Stimulated activated CD8-positive, alpha-beta memory T cell treated with anti-CD3 and anti-CD28 coated beads, Interleukin-4, amount 100 ng/mL, for 24 hours (primary cell): ENCODE results near the gene TMEM129.
A peak's percentile ranks its signal among the peaks of the same experiment; 100 is the strongest.

Experiments
- DNase-seq: peaks from one replicate; pipeline ENCODE4 v3.0.0-alpha.2; 2020; ENCODE audit warnings: low read depth

Gene TMEM129, protein sequence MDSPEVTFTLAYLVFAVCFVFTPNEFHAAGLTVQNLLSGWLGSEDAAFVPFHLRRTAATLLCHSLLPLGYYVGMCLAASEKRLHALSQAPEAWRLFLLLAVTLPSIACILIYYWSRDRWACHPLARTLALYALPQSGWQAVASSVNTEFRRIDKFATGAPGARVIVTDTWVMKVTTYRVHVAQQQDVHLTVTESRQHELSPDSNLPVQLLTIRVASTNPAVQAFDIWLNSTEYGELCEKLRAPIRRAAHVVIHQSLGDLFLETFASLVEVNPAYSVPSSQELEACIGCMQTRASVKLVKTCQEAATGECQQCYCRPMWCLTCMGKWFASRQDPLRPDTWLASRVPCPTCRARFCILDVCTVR

DNA sequence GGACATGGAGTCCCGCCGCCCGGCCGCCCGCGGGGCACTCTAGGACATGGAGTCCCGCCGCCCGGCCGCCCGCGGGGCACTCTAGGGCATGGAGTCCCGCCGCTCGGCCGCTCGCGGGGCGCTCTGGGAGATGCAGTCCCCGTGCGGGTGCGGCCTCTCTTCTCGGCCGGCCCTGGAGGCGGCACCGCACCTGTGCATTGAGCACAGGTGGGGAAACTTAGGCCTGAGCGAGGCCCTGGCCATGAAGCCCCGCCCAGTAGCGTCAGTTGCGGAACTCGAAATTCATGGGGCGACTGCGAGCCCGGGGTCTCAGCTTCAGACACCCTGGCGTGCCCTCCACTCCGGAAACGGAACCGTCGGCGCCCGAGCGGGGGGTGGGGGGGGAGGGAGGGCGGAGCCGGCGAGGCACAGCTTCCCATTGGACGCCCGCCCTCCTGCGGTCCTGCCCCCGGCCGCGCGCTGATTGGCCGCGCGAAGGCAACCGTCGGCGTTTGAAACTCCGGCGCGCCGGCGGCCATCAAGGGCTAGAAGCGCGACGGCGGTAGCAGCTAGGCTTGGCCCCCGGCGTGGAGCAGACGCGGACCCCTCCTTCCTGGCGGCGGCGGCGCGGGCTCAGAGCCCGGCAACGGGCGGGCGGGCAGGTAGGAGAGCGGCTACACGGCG lies at the start of gene TMEM129, which contains the start of gene TACC3:
TMEM129 (minus strand) TSS at position 321 of the 663 bp plus-strand sequence. CDS start 486 bp downstream, outside the sequence.
TACC3 (plus strand) TSS at position 519 of the 663 bp plus-strand sequence. CDS start 1,901 bp downstream, outside the sequence.
- DNase-seq, result peak; percentile 88

DNA sequence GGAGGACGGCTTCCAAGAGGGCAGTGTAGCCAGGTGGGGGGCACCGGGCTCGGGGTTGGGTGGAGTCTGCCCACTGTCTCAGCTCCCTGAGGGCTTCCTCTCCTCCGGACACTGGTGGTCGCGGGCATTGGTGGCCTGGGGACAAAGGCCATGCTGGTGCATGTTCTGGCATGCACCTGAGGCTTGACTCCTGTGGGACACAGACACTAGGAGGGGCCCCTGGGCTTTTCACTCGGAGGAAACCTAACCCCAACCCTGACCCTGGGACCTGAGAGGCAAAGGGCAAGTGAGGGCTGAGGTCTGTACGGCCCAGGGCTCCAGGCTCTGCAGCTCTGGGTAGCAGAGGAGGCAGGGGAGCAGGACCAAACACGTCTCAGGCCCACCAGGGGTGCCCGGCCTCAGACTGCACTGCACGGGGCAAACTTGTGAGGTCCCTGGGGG lies 49.7 kb upstream of the TMEM129 start:
- no peak for DNase-seq

DNA sequence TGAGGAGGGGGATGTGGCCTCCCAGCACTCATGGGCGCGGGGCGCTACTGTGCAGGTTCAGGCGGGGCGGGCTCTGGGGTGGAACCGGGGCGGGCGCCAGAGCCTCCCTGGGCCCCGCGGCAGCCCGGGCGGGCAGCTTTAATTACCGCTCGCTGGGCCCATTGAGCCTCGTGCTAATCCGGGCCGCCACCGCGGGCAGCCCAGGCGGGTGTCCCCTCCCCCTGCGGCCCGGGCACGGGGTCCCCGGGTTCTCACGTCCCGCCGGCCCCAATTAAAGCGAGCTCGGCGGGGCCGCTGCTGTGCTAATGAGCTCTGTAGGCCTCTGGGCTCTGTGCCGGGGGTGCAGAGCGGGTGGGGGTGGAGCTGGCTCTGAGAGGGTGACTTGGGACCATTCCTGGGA lies 49.1 kb upstream of the TMEM129 start:
- no peak for DNase-seq

DNA sequence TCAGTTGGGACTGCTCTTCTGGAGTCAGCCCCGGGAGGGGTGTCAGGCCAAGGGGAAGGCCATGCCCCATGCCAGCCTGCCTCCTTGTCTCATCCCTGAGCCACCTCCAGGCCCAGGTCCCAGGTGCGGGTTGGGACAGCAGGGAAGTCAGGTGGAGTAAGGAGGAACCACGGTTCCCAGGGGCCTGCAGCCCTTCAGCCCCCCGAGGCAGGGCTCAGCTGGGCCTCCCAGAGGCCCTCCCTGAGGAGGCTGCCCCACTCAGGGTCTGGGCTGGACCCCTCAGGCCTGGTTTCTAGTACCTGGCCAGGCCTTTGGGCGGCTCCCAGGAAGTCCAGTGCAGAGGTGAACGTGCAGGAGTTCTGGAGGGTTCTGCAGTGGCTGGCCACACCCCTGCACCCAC lies 48.6 kb upstream of the TMEM129 start:
- DNase-seq, result no peak

DNA sequence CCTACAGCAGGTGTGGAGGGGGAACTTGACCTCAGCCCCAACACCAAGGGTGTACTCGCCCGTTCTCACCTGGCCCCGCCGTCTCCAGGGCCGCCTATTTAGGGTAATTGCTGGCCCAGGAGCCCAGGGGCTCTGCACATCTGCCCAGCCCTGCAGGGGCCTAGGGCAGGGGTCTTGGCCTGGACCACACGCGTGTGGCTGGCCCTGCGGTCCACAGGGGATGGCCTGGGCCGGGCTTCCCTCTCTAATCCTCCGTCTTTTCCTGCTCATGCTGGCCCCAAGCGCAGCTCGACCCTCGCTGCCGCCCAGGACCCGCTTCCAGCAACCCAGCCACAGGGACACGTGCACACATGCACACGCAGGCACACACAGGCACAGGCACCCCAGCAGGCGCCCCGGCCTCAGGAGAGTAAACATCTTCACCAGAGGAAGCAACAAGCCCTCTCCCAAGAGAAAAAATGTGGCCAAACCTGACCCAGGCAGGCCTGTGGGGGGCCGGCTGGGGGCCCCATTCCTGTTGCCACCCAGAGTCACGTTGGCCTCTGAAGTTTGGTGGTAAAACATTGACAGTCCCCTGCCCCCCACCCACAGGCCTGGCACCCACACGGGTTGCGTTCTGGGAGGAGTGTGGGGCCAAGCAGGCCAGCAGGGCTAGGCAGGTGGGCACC lies 47.4 kb upstream of the TMEM129 start:
- no peak for DNase-seq

DNA sequence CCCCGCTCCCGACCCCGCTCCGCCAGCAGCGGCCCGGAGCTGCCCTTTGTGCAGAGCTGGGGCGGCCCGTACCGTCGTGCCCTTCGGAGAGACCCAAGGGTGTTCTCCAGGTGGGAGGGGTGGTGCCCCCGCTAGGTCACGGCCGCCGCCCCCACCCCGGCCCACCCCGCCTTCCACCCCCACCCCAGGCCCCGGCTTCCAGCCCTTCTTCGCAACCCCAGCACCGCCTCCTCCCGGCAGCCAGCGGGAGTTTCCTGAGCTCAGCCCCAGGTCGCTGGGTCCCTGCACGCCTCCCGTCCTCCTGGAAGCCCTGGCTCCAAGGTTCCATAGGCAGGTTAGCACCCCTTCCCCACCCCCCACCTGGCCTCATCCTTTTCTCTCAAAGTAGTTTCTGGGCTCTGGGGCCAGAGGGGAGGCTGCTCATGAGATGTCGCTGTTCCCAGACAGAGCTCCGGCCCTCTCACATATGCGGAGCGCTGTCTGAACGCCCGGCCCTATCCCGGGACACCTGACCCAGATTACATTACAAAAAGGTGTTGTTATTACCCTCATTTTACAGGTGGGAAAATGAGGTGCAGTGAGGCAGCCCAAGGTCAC lies 46.7 kb upstream of the TMEM129 start:
- no peak for DNase-seq

DNA sequence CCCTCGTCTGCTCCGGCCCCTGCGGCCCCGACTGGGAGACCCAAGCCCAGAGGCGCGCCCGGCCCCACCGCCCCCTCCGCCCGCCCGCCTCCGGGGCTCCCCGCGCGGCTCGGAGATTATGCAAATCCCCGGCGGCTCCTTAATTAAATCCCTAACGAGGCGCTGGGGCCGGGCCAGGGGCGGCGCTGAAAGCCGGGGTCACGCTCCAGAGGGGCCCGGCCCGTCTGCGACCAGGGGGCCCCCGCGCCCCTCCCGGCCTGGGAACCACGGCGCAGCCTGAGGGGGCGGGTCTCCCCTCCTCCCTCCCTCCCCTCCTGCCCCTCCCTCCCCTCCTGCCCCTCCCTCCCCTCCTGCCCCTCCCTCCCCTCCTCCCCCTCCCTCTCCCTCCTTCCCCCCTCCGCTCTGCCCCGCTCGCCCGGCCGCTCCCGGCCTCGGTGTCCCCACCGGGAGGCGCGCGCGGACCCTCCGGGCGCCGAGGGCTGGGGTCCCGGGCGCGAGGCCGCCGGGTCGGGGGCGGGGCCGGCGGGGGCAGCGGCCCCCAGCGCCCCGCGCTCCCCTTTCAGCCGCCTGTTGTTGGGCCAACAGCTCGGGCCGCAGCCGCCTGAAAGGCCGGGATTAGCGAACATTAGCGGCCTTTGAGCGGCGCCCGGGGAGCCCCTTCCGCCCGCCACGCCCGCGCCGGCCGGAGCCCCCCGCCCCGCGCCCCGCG lies 46.1 kb upstream of the TMEM129 start:
- no peak for DNase-seq

DNA sequence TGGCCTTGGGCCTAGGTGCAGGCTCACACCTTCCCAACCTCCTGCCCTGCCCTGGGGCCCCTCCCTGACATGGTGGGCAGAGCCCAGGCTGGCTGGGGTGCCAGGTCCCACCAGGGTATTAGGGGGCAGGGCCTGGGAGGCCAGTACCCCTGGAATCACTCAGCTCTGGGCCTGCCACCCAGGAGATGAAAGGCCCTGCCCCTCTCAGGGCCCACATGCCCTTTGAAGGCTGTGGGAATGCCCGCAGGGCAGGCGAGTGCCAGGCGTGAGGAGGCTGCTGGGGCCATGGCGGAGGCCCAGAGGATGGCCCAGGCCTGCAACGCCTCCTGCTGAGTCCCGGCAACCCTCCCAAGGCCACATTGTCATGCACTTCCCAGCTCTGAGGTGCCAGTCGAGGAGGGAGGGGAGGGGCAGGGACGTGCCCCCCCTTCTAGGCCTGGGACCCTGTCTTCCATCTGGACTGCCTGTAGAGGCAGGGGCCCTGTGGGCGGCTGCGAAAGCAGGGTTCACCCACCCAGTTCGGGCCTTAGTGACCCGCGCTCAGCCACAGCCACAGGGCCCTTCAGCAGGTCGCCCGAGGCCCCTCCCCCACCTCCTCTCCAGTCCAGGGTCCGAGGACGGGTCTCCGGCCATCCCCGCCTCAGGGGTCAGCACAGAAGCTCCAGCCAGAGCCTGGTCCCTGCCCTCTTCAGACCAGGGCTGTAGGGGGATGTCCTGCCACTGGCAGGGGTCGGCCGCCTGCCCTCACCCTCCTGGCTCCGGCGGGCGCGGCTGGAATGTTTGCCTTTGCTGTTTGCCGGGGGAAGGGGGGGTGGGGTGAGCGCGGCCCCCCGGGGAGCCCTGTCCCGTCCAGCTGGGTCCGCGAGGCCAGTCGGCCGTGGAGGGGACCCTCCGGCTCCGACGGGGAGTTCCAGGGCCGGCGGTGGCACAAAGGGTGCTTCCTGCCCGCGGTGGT lies 45.3 kb upstream of the TMEM129 start:
- DNase-seq, result no peak

DNA sequence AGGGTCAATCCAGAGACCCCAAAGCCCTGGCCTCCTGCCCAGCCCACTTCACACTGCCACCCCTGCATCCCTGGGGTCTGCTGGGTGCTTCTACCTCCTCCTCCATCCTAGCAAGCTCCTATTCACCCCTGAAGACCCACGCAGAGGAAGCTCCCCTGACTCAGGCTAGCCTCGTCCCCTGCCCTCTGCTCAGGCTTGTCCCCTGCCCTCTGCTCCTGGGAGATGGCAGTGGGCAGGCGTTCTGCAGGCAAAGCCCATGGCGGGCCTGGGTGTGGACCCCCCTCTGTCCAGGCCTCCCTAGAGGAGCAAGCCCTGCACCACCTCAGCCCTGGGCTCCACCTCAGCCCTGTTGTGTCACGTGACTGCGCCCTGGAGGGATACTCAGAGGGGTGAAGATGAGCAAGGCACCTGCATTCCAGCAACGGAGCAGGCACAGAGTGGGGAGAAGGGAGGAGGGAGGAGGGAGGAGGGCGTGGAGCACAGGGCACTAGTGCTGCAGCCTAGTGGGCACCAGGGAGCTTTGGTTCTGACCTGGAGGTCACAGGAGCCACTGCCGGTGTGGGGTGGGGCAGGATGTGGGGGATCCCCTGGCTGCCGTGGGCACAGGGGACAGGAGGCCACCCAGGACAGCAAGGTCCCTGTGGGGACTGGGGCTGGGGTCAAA lies 44.4 kb upstream of the TMEM129 start:
- DNase-seq, result no peak

DNA sequence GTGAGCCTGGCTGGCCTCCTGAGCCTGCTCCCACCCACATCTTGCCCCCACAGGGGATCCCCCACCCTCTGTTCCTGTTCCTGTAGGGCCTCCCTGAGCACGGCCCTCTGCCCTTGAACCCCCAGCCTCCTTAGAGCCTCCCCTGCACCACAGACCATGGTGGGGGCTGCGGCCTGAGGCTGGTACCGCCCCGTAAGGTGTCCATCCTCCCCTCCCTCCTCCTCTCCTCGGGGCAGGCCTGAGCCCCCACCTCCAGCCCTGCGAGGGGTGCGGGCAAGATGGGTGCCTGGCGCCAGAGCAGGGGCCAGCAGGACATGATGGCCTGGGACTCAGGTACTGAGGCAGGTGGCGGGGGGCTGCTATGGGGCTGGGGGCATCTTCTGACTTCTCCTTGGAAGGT lies 43.5 kb upstream of the TMEM129 start:
- DNase-seq, result no peak

DNA sequence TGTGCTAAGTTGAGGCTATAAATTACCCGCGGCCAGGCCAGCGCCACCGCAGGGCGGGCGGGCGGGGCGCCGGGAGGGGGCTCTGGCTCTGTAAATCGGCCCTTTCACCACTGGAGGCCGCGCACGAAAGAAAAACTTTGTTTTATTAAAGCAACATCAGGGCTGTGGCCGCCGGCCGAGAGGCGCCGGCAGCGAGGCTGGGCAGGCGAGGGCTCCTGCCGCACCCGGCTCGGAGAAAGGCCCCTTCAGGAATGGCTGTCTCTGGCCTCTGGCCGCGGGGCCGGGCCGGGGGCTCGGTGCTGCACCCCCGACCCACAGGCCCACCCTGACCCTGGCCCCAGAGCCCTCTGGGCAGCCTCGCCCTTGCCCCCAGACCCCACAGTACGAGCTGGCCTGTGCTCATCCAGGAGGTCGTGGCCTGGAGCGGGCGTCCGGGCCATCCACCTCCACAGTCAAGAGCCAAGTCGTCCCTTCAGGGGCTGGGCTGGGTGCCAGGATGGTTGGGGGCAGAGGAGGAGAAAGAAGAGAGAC lies 42.5 kb upstream of the TMEM129 start:
- DNase-seq, result no peak

DNA sequence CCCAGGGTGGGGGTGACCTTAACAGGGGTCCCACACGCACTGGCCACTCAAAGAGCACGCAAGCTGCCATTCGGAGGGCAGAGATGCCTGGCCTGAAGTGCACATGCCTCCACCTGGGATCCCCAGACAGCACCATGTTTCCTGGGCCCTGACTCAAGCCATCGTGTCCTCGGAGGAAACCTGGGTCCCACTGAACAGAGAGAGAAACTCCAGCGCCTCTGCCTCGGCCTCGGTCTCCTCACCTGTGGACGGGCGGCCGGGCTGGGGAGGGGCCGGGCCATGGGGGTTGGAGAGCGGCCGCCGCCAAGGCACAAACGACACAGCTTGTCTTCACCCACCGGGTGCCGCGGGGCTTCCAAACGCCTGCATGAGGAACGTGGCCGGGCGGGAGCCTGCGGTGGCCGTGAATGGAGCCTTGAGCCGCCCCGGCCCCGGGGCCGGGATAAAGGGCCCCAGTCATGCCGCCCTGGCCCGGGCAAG lies 42.0 kb upstream of the TMEM129 start:
- no peak for DNase-seq

DNA sequence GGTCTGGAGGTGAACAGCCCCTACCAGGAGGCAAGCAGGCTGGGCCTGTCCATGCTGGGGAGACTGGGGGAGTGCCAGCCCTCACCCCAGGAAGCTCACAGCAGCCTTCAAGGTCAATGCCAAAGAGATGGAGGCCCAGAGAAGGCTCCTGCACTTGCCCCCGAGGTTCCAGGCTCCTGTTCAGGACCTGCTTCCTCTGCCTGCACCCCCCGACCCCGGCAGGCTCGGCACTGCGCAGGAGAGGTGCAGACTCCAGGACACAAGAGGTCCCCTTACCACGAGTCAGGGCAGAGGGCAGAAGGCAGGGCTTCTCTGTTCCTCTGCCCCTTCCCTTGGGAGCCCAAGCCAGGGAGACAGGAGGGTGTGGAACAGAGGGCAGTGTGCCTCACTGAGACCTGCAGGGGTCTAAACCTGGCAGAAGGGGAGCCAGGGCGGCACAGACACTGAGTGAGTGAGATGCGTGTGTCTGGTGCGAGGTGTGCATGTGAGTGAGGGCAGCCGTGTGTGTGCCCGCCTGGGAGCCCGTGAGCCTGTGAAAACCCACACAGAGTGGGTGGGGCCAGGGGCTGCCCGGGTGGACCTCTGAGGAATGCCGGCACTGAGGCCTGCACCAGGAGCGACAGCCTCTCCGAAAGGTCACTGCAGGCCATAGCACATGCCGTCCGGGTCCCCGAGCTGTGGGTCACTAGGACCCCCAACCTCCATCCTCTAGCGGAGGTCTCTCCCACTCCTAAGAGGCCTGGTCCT lies 41.3 kb upstream of the TMEM129 start:
- no peak for DNase-seq

DNA sequence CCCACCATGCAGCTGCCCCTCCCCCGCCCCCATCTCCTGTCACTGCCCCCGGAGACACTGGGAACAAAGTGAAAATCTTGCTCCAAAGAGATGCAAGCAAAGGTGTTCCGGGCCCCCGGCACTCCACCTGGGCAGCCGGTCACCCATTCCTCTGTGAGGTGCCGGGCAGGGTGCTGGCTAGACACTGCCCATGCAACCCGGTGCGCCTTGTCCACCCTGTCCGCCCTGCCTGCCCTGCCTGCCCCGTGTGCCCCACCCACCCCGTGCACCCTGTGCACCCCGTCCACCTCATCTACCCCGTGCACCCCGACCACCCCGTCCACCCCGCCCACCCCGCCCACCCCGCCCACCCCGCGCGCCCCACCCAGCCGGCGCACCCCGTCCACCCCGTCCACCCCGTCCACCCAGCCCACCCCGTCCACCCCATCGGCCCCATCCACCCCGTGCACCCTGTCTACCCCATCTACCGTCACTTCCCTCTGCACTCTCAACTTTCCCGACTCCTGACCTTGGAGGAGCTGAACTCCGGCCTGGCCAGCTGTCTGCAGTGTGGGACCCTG lies 40.1 kb upstream of the TMEM129 start:
- DNase-seq, result no peak

DNA sequence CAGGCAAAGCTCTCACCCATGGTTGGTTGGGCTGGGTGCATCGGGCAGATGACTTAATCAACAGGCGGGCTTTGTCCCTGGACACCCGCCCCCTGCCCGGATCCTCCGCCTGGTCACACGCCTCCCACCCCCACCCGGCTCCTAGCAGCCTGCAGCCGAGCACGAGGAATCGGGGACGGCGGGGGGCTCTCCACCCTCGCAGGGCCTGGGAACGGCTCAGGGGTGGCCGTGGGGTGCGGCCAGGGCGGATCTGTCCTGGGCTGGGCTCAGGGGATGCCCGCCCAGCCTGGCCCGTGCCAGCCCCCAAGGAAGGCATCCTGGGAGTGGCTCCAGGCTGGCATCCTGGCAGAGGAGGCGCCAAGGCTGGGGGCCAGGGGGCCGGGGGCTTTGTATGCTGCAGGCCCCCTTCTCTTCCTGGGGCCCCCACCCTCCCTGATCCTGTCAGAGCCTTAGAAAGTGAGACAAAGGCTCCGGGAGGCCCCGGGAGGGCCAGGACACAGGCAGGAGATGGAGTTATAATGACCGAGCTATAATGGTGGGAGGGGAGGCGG lies 39.5 kb upstream of the TMEM129 start:
- DNase-seq, result no peak

DNA sequence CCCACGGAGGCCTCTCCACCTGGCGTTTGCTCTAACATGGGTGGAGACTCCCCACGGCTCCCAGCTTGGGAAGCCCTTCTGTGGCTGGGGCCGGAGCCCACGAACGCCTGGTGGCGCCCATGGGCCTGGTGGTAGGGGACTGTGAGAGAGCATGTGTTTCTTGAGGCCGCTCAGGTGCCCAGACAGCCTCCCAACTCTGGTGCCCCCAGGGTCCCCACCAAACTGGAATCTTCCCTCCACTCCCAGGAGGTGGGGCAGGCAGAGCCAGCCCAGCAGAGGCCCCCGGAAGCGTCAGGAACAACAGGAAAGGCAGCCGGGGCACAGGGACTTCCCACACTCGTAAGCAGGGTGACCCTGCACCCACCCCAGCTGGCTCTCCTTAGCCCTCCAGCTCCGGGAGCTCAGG lies 38.7 kb upstream of the TMEM129 start:
- DNase-seq, result no peak

DNA sequence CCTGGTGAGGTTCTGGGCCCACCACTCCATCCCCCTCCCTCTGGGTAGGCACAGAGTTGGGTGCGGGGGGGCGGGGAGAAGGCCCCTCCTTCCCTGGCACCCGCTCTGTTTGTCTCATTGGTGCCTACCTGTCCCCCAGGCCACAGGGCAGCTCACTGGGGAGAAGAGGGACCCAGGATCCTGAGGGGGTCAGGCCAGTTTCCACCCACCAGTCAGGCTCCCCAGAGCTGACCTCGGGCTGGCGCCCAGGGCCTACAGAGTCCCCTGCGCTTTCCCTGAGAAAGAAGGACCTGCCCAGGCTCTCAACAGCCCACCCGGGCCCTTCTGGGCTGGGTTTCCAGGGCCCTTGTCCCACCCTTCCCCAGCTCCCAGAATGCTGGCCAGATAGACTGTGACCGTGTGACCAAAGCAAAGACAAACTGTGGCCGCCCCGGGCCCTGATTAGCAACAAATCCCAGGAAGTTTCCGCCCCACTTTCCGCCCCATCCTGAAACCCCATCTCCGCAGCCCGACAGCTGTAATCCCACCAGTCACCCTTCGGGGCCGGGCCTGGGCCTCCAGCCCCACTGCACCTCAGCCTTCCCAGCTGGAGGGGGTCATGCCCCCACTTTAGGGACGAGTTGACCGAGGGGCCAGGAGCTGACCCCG lies 38.2 kb upstream of the TMEM129 start:
- no peak for DNase-seq
